OCI-LY1 (cell line): ENCODE data around the gene ANKRD65.

Source experiments
- EZH2 ChIP-seq: fragments of 200-600 bp; sonication (generic), shearing (Covaris generic); IDR thresholded peaks from 2 replicates; pipeline ENCODE4 v1.8.0; 2017; ENCODE audit warnings: borderline replicate concordance, mixed run types, mild to moderate bottlenecking, antibody characterized with exemption, low read length, moderate library complexity, mixed read lengths
- TF ChIP-seq, protein P1 (sequence below): fragments of 200-600 bp; sonication (generic), shearing (Covaris generic); IDR thresholded peaks from 2 replicates; pipeline ENCODE4 v1.5.1; 2017; ENCODE audit warnings: mild to moderate bottlenecking, antibody characterized with exemption, low read length, moderate library complexity, mixed read lengths

- TF ChIP-seq, protein P1, sequence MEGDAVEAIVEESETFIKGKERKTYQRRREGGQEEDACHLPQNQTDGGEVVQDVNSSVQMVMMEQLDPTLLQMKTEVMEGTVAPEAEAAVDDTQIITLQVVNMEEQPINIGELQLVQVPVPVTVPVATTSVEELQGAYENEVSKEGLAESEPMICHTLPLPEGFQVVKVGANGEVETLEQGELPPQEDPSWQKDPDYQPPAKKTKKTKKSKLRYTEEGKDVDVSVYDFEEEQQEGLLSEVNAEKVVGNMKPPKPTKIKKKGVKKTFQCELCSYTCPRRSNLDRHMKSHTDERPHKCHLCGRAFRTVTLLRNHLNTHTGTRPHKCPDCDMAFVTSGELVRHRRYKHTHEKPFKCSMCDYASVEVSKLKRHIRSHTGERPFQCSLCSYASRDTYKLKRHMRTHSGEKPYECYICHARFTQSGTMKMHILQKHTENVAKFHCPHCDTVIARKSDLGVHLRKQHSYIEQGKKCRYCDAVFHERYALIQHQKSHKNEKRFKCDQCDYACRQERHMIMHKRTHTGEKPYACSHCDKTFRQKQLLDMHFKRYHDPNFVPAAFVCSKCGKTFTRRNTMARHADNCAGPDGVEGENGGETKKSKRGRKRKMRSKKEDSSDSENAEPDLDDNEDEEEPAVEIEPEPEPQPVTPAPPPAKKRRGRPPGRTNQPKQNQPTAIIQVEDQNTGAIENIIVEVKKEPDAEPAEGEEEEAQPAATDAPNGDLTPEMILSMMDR = no peak
- TF ChIP-seq EZH2 = no peak
These were observed 33.7 kb downstream of the ANKRD65 start for GRCh38 chr1:1387098-1388077.
